PC-9 (cell line): Measurements from ENCODE around the gene PALM3. TPM values are rescaled to one million over a fixed set of nuclear protein-coding genes. Genes with fewer than 3 reads are reported as not detected.

Source experiments
- BruUV-seq: library from RNA; stranded (reverse); fragments of 400-500 nt; replicated peaks from 2 replicates; lab custom pipeline; 2021; lab: Mats Ljungman, UMichigan
- CTCF ChIA-PET: fragments of 300-600 bp; sonication (Branson Sonifier 250); formaldehyde crosslinking; loops from one replicate; lab custom pipeline; 2022; ENCODE audit warnings: antibody characterized with exemption; lab: Charles Lee
- POLR2A ChIA-PET: fragments of 300-600 bp; sonication (Branson Sonifier 250); formaldehyde crosslinking; loops from one replicate; lab custom pipeline; 2022; ENCODE audit warnings: antibody characterized with exemption; ENCODE audit not compliant: unreplicated experiment; lab: Charles Lee
- DNase-seq, 2 experiments: peaks; one replicate each; pipeline versions ENCODE4 v3.0.0 to v3.0.0-alpha.2; 2015 to 2022; ENCODE audit warnings: mixed read lengths in 1 of 2
- H2AFZ ChIP-seq: fragments of 200-600 bp; sonication (generic); 2 replicates; pipeline ENCODE4 v1.8.1; 2017; ENCODE audit warnings: antibody characterized with exemption
- H3F3A ChIP-seq: fragments of 200-600 bp; sonication (generic); 2 replicates; pipeline ENCODE4 v1.8.1; 2017; ENCODE audit warnings: antibody characterized with exemption, mild to moderate bottlenecking, low read depth; ENCODE audit not compliant: insufficient read depth
- H3K27ac ChIP-seq: fragments of 200-600 bp; sonication (generic); 2 replicates; pipeline ENCODE4 v1.6.1; 2016; ENCODE audit warnings: mixed run types
- H3K27me3 ChIP-seq: fragments of 200-600 bp; sonication (generic); 2 replicates; pipeline ENCODE4 v1.6.1; 2016; ENCODE audit warnings: low read depth, mixed run types; ENCODE audit not compliant: insufficient read depth
- H3K36me3 ChIP-seq: fragments of 200-600 bp; sonication (generic); 2 replicates; pipeline ENCODE4 v1.6.1; 2016; ENCODE audit warnings: low read depth, mixed run types
- H3K4me1 ChIP-seq: fragments of 200-600 bp; sonication (generic); replicated peaks from 2 replicates; pipeline ENCODE4 v1.6.1; 2016; ENCODE audit warnings: mixed run types; ENCODE audit not compliant: insufficient read depth
- H3K4me2 ChIP-seq: fragments of 200-600 bp; sonication (generic); 2 replicates; pipeline ENCODE4 v1.6.1; 2017; ENCODE audit warnings: mixed run types
- H3K4me3 ChIP-seq: fragments of 200-600 bp; sonication (generic); 2 replicates; pipeline ENCODE4 v1.6.1; 2016; ENCODE audit warnings: mixed run types
- H3K79me2 ChIP-seq: fragments of 200-600 bp; sonication (generic); 2 replicates; pipeline ENCODE4 v1.6.1; 2017; ENCODE audit warnings: low read depth, mixed run types
- H3K9me2 ChIP-seq: fragments of 200-600 bp; sonication (generic); 2 replicates; pipeline ENCODE4 v1.8.1; 2017; ENCODE audit warnings: mild to moderate bottlenecking; ENCODE audit not compliant: insufficient read depth
- H3K9me3 ChIP-seq: fragments of 200-600 bp; sonication (generic); 2 replicates; pipeline ENCODE4 v1.8.1; 2016; ENCODE audit warnings: low read depth; ENCODE audit not compliant: insufficient read depth
- H4K20me1 ChIP-seq: fragments of 200-600 bp; sonication (generic); 2 replicates; pipeline ENCODE4 v1.8.1; 2017; ENCODE audit not compliant: insufficient read depth
- EZH2 ChIP-seq: fragments of 200-600 bp; sonication (generic); IDR thresholded peaks from 2 replicates; pipeline ENCODE4 v1.8.0; 2017; ENCODE audit warnings: antibody characterized with exemption, low read depth
- intact Hi-C: fragments of 100-400 bp; cut with micrococcal nuclease; formaldehyde crosslinking; loops from one replicate; pipeline ENCODE4 v1.10.0; 2022; ENCODE audit not compliant: unreplicated experiment
- total RNA-seq: library from RNA; stranded (reverse); gene quantifications from 2 replicates; pipeline ENCODE4 v1.2.3, GENCODE V29; 2021
- TF ChIP-seq, protein P1 (sequence below): fragments of 200-600 bp; sonication (generic); conservative IDR thresholded peaks from 2 replicates; pipeline ENCODE4 v1.6.1; 2017; ENCODE audit warnings: mixed run types, antibody characterized with exemption, mild to moderate bottlenecking, moderate library complexity

PALM3 gene
- total RNA-seq, 1 experiment from 2014 or later: 28.8 TPM

DNA sequence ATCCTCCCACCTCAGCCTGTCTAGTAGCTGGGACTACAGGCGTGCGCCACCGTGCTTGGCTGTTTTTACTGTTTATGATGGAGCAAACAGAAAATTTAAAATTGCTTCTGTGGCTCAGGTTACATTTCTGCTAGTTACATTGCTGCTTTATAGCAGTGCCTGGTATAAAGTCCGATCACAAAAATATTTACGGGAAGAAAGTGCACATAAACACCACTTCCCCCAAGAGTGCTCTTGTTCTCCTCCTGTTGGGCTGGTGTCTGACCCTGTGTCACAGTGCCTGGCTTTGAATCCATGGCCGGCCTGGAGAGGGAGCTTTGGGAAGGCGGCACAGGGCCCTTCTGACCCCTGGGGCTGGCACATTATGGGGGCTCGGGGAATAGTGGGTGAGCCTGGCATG lies 43.8 kb upstream of the PALM3 start:
- TF ChIP-seq EZH2: no peak
- TF ChIP-seq, protein P1, sequence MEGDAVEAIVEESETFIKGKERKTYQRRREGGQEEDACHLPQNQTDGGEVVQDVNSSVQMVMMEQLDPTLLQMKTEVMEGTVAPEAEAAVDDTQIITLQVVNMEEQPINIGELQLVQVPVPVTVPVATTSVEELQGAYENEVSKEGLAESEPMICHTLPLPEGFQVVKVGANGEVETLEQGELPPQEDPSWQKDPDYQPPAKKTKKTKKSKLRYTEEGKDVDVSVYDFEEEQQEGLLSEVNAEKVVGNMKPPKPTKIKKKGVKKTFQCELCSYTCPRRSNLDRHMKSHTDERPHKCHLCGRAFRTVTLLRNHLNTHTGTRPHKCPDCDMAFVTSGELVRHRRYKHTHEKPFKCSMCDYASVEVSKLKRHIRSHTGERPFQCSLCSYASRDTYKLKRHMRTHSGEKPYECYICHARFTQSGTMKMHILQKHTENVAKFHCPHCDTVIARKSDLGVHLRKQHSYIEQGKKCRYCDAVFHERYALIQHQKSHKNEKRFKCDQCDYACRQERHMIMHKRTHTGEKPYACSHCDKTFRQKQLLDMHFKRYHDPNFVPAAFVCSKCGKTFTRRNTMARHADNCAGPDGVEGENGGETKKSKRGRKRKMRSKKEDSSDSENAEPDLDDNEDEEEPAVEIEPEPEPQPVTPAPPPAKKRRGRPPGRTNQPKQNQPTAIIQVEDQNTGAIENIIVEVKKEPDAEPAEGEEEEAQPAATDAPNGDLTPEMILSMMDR: no peak
- no peaks in the 10 kb centered on the region for H3K9me3 ChIP-seq
- POLR2A ChIA-PET: no interaction called here
- no peak overlapping the region for H3K4me3 ChIP-seq
- H3K27ac ChIP-seq: no peak overlapping the region
- no peaks in the 10 kb centered on the region for H3K36me3 ChIP-seq
- no peak overlapping the region for H3K4me2 ChIP-seq
- CTCF ChIA-PET: no interaction called here
- no peak overlapping the region for H2AFZ ChIP-seq
- H3K27me3 ChIP-seq: no peaks in the 10 kb centered on the region
- peaks cover 41% of the 10 kb centered on the region; the same call in 1 of the 2 replicates for H3F3A ChIP-seq
- H4K20me1 ChIP-seq: no peaks in the 10 kb centered on the region
- no peak for DNase-seq
- BruUV-seq: no TSS peak
- intact Hi-C loops: no loop called here
- H3K4me1 ChIP-seq: peaks cover 14% of the 10 kb centered on the region
- no peaks in the 10 kb centered on the region for H3K79me2 ChIP-seq
- H3K9me2 ChIP-seq: no peaks in the 10 kb centered on the region

DNA sequence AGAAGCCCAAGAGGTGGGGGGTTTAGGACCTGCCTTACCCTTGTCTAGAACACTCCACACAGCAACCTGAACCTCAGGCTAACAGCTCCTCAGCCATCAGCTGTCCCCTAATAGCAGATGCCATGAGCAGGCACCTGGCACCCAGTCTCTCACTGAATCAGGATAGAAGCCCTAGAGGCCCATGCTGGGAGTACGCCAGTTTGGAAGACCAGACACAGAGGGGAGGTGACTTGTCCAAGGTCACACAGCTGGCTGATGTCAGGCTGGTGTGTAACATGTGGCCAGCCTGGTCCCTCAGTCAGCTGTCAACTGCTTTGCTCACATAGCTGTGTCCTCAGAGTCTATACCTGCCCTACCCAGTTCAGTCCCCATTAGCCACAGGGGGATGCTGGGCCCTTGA lies 41.4 kb upstream of the PALM3 start:
- Histone ChIP-seq H4K20me1 (no peaks in the 10 kb centered on the region), H3K4me1 (peaks cover 14% of the 10 kb centered on the region), H3K9me2 (no peaks in the 10 kb centered on the region), H2AFZ (no peak overlapping the region), H3K36me3 (no peaks in the 10 kb centered on the region), H3K4me3 (no peak overlapping the region), H3K9me3 (no peaks in the 10 kb centered on the region), H3K27me3 (no peaks in the 10 kb centered on the region), H3K79me2 (no peaks in the 10 kb centered on the region), H3F3A (peaks cover 39% of the 10 kb centered on the region; the same call in 1 of the 2 replicates), H3K4me2 (no peak overlapping the region), H3K27ac (no peak overlapping the region)
- ChIA-PET POLR2A (no interaction called here), CTCF (no interaction called here)
- DNase-seq: no peak
- no TSS peak for BruUV-seq
- intact Hi-C loops: no loop called here
- TF ChIP-seq EZH2: no peak
- TF ChIP-seq, protein P1: no peak

DNA sequence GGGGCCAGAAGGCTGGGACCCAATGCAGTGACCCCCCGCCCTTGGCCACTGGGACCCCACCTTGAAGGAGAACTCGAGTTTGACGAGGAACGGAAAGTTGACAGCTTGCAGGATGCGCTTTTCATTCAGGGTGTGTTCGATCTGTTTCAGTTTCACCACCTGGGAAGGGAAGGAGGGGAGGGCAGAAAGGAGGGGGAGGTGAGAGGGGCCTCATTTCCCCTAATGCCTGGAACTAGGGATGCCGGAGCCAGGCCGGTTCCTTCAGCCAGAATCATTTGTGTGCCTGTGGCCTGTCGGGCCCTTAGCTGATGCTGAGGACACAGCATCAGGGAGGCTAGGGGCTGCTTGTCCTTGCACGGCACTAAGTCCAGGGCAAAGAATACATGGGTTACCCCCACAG lies 40.9 kb upstream of the PALM3 start:
- Histone ChIP-seq H3K4me3 (no peak overlapping the region), H3K27ac (peak overlapping the region; percentile 20; the same call in 1 of the 2 replicates), H3K36me3 (peaks cover 4% of the 10 kb centered on the region; the same call in 1 of the 2 replicates), H3K4me2 (no peak overlapping the region), H4K20me1 (no peaks in the 10 kb centered on the region), H3F3A (peaks cover 39% of the 10 kb centered on the region; the same call in 1 of the 2 replicates), H3K4me1 (peaks cover 14% of the 10 kb centered on the region), H3K9me2 (no peaks in the 10 kb centered on the region), H3K9me3 (no peaks in the 10 kb centered on the region), H3K27me3 (no peaks in the 10 kb centered on the region), H3K79me2 (no peaks in the 10 kb centered on the region), H2AFZ (no peak overlapping the region)
- intact Hi-C loops: no loop called here
- DNase-seq: no peak
- ChIA-PET POLR2A (no interaction called here), CTCF (no interaction called here)
- no TSS peak for BruUV-seq
- TF ChIP-seq EZH2: no peak
- TF ChIP-seq, protein P1: no peak
